CD8-positive, alpha-beta memory T cell (primary cell): Measurements from ENCODE around the gene PROSER1. TPM values are rescaled to one million over a fixed set of nuclear protein-coding genes. Genes with fewer than 3 reads are reported as not detected.
A peak's percentile ranks its signal among the peaks of the same experiment; 100 is the strongest.

Experiments
- CTCF ChIA-PET: fragments of 350-600 bp; sonication (Branson Sonifier 250); formaldehyde crosslinking; loops from one replicate; lab custom pipeline; 2021; ENCODE audit warnings: antibody characterized with exemption; lab: Charles Lee
- POLR2A ChIA-PET: fragments of 350-600 bp; sonication (Branson Sonifier 250); formaldehyde crosslinking; loops from one replicate; lab custom pipeline; 2021; ENCODE audit warnings: antibody characterized with exemption; lab: Charles Lee
- DNase-seq, 5 donors: peaks; one replicate each; pipeline versions ENCODE4 v3.0.0 to v3.0.0-alpha.2; 2020 to 2022; ENCODE audit warnings: mixed read lengths in 1 of 5
- H3K27ac ChIP-seq: one replicate; pipeline ENCODE4 v1.7.0; 2013; ENCODE audit warnings: low read depth, mild to moderate bottlenecking, low read length, moderate library complexity
- H3K27me3 ChIP-seq: 2 replicates; pipeline ENCODE4 v1.7.0; 2013; ENCODE audit warnings: low read length, mild to moderate bottlenecking; ENCODE audit not compliant: insufficient read depth, poor library complexity, severe bottlenecking
- H3K36me3 ChIP-seq: 2 replicates; pipeline ENCODE4 v1.7.0; 2013; ENCODE audit warnings: mild to moderate bottlenecking, low read length, moderate library complexity; ENCODE audit not compliant: insufficient read depth
- H3K4me1 ChIP-seq: 2 replicates; pipeline ENCODE4 v1.7.0; 2013; ENCODE audit warnings: mild to moderate bottlenecking, low read length, moderate library complexity; ENCODE audit not compliant: insufficient read depth
- H3K4me3 ChIP-seq: 2 replicates; pipeline ENCODE4 v1.7.0; 2013; ENCODE audit warnings: mild to moderate bottlenecking, low read length
- H3K9me3 ChIP-seq: 2 replicates; pipeline ENCODE4 v1.7.0; 2013; ENCODE audit warnings: mild to moderate bottlenecking, low read length
- H3K27ac Mint-ChIP-seq, 8 donors: one replicate each; pipeline ENCODE4 v1.8.0; 2020 to 2021; ENCODE audit warnings: mixed read lengths in 8 of 8, mild to moderate bottlenecking in 6 of 8, inconsistent platforms in 3 of 8, moderate library complexity in 3 of 8
- H3K27me3 Mint-ChIP-seq, 2 donors: one replicate each; pipeline ENCODE4 v1.8.0; 2020 to 2021; ENCODE audit warnings: mixed read lengths in 2 of 2, mild to moderate bottlenecking in 1 of 2, moderate library complexity in 1 of 2
- H3K36me3 Mint-ChIP-seq, 3 donors: one replicate each; pipeline ENCODE4 v1.8.0; 2020 to 2021; ENCODE audit warnings: mixed read lengths in 3 of 3, inconsistent platforms in 1 of 3, mild to moderate bottlenecking in 1 of 3
- H3K4me1 Mint-ChIP-seq, 3 donors: one replicate each; pipeline ENCODE4 v1.8.0; 2020 to 2021; ENCODE audit warnings: mixed read lengths in 3 of 3, inconsistent platforms in 1 of 3, mild to moderate bottlenecking in 1 of 3
- H3K4me3 Mint-ChIP-seq, 7 donors: one replicate each; pipeline ENCODE4 v1.8.0; 2020 to 2021; ENCODE audit warnings: mixed read lengths in 7 of 7, mild to moderate bottlenecking in 6 of 7, moderate library complexity in 4 of 7, inconsistent platforms in 2 of 7
- H3K9me3 Mint-ChIP-seq, 5 donors: one replicate each; pipeline ENCODE4 v1.8.0; 2020 to 2022; ENCODE audit warnings: mixed read lengths in 5 of 5, mild to moderate bottlenecking in 3 of 5, moderate library complexity in 2 of 5, inconsistent platforms in 1 of 5
- polyA plus RNA-seq: library from polyadenylated mRNA; unstranded; fragments of 300-500 nt; fragmentation: Illumina TruSeq; gene quantifications from one replicate; pipeline ENCODE4 v1.2.3, GENCODE V29; 2021
- total RNA-seq, 2 experiments: library from RNA; stranded (reverse); gene quantifications; one replicate each; pipeline ENCODE4 v1.2.3, GENCODE V29; 2021

PROSER1 gene
- total and polyA plus RNA-seq, 3 experiments from 2014 or later: 20.2 to 96.6 (median 84.8) TPM

DNA sequence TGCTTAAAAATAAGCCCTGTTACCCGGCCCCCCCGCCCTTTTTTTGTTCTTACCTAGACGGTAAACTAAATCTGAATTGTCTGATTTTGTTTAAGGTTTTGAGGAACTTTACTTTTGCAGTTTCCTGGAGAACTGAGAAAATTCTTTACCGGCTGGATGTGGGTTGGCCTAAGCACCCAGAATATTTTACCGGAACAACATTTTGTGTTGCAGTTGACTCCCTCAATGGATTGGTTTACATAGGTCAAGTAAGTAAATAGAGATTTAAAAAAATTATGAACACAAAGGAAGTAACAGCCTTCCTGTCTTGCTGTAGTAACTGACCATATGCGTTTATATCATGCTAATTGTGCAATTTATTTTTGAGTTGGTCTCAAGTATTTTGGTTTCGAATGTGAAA is 1.2 kb upstream of the PROSER1 start:
- POLR2A ChIA-PET: no interaction called here
- H3K4me1 ChIP-seq: peaks cover 30% of the 10 kb centered on the region
- no peak for DNase-seq

DNA sequence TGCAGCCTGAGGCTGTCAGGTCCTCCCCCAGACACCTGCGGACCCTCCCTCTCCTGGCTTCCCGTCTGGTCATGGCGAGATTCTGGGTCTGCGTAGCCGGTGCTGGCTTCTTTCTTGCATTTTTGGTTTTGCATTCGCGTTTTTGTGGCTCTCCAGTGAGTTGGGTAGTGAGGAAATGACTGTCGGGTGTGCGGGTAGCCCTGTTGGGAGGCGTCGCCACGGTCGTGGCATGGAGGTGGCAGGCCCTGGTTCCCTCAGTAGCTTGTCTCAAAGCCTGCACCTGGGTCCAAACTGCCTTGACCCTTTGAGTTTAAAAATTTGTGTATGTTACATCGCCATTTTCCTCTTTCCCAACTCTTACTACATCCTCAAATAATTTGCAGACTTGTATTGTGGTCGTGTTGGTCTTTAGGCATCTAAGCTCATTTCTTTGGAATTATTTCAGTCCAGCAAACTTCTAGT is 711 bp upstream of the PROSER1 start:
- H3K4me3 ChIP-seq: peak overlapping the region; percentile 90
- H3K4me1 ChIP-seq: peaks cover 34% of the 10 kb centered on the region
- no peaks in the 10 kb centered on the region for H3K36me3 ChIP-seq
- Mint-ChIP-seq H3K36me3 (peaks cover 0 to 33% (median 0%) of the 10 kb centered on the region in 3 donors), H3K27ac (peak overlapping the region; percentile 95 to 99 (median 98)), H3K4me1 (peaks cover 50 to 78% (median 67%) of the 10 kb centered on the region in 3 donors), H3K9me3 (no peaks in the 10 kb centered on the region), H3K4me3 (peak overlapping the region; percentile 91 to 98 (median 97)), H3K27me3 (peaks cover 0 to 3% of the 10 kb centered on the region in 2 donors)
- H3K27ac ChIP-seq: peak overlapping the region; percentile 82
- ChIA-PET CTCF (interaction anchor here (1.8 to 2.7 kb wide), 2 partner anchors 9 to 13 kb away, joined by 9 to 11 read pairs; no protein-coding TSS in a partner anchor), POLR2A (interaction anchor here (1.0 kb wide), 1 partner anchor 12 kb away, joined by 3 read pairs; no protein-coding TSS in a partner anchor)
- no peaks in the 10 kb centered on the region for H3K27me3 ChIP-seq
- H3K9me3 ChIP-seq: no peaks in the 10 kb centered on the region
- DNase-seq: peak; percentile 22 to 71 (median 62)

More for the DNA sequence above, 1.2 kb upstream of the PROSER1 start:
- Mint-ChIP-seq H3K36me3 (peaks cover 0 to 34% (median 1%) of the 10 kb centered on the region in 3 donors), H3K4me3 (peak overlapping the region; percentile 91 to 98 (median 97)), H3K27me3 (peaks cover 0 to 3% of the 10 kb centered on the region in 2 donors), H3K27ac (peak overlapping the region; percentile 95 to 99 (median 98)), H3K4me1 (peaks cover 46 to 73% (median 63%) of the 10 kb centered on the region in 3 donors), H3K9me3 (no peaks in the 10 kb centered on the region)
- CTCF ChIA-PET: interaction anchor here (2.7 kb wide), 1 partner anchor 13 kb away, joined by 9 read pairs; no protein-coding TSS in a partner anchor
- Histone ChIP-seq H3K27ac (peak overlapping the region; percentile 82), H3K27me3 (no peaks in the 10 kb centered on the region), H3K9me3 (no peaks in the 10 kb centered on the region), H3K4me3 (peak overlapping the region; percentile 90), H3K36me3 (no peaks in the 10 kb centered on the region)

DNA sequence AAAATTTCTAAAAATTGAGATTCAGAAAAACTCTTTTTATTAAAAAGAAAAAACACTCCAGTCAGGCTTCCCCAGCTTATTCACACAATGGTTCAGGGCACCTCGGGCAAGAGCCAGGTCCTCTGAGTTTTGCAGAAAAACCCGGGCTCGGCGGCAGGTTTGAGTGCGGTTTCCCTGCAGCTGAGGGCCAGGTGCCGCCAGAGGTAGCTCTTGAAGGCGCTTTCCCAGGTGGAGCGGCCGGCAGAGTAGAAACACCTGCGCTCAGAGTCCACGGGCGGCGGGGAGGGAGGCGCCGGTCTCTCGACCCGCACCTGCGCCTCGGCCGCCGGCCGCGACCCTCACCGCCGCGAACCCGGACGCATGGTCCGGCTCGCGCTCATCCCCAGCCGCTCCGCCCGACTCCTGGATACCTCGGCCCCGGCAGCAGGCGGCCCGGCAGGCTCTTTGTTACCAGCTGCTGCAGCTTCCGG is 444 bp downstream of the PROSER1 start:
- CTCF ChIA-PET: interaction anchor here (1.0 to 2.7 kb wide), 5 partner anchors 10 to 575 kb away, joined by 4 to 11 read pairs (median 7); no protein-coding TSS in a partner anchor
- H3K4me3 Mint-ChIP-seq: peak overlapping the region; percentile 91 to 98 (median 97)
- Histone ChIP-seq H3K36me3 (no peaks in the 10 kb centered on the region), H3K9me3 (no peaks in the 10 kb centered on the region), H3K4me3 (peak overlapping the region; percentile 90), H3K27me3 (no peaks in the 10 kb centered on the region), H3K4me1 (peaks cover 35% of the 10 kb centered on the region), H3K27ac (peak overlapping the region; percentile 82)
- peaks cover 0 to 3% of the 10 kb centered on the region in 2 donors for H3K27me3 Mint-ChIP-seq
- H3K36me3 Mint-ChIP-seq: peaks cover 0 to 33% (median 0%) of the 10 kb centered on the region in 3 donors
- H3K27ac Mint-ChIP-seq: peak overlapping the region; percentile 95 to 99 (median 98)
- peaks cover 54 to 79% (median 71%) of the 10 kb centered on the region in 3 donors for H3K4me1 Mint-ChIP-seq
- no peak for DNase-seq
- no peaks in the 10 kb centered on the region for H3K9me3 Mint-ChIP-seq
- POLR2A ChIA-PET: no interaction called here

DNA sequence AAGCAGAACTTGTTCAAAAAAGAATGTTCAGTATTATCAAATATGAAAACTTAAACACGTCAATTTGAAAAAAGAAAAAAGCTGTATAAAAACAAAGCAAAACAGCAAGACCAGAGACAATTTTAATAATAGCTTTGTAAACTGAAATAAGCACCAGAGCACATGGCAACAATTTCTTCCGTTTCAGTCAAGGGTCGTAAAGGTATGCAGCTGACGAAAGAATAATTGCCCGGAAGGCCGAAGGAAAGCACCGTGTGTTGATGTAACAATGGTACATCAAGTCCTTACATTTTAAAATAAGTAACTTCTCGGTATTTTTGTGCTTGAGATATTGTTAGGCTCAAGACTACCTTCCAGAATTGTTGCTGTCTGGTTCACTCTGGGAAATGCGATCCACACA is 1.7 kb downstream of the PROSER1 start:
- H3K4me1 ChIP-seq: peaks cover 35% of the 10 kb centered on the region
- peak overlapping the region; percentile 2 for H3K27ac ChIP-seq
- ChIA-PET POLR2A (interaction anchor here (1.0 kb wide), 1 partner anchor 9 kb away, joined by 3 read pairs; no protein-coding TSS in a partner anchor), CTCF (interaction anchor here (1.4 kb wide), 1 partner anchor 9 kb away, joined by 3 read pairs; no protein-coding TSS in a partner anchor)
- Mint-ChIP-seq H3K9me3 (no peaks in the 10 kb centered on the region), H3K4me1 (peaks cover 60 to 82% (median 82%) of the 10 kb centered on the region in 3 donors), H3K27me3 (peaks cover 0 to 3% of the 10 kb centered on the region in 2 donors), H3K27ac (peak overlapping the region; percentile 3 to 99 (median 89)), H3K4me3 (peak overlapping the region; percentile 91 to 98 (median 96)), H3K36me3 (peaks cover 0 to 41% (median 0%) of the 10 kb centered on the region in 3 donors)
- H3K27me3 ChIP-seq: no peaks in the 10 kb centered on the region
- no peaks in the 10 kb centered on the region for H3K9me3 ChIP-seq
- no peaks in the 10 kb centered on the region for H3K36me3 ChIP-seq
- DNase-seq: peak in 1 of 5 donors; percentile 18
- H3K4me3 ChIP-seq: peak overlapping the region; percentile 90

DNA sequence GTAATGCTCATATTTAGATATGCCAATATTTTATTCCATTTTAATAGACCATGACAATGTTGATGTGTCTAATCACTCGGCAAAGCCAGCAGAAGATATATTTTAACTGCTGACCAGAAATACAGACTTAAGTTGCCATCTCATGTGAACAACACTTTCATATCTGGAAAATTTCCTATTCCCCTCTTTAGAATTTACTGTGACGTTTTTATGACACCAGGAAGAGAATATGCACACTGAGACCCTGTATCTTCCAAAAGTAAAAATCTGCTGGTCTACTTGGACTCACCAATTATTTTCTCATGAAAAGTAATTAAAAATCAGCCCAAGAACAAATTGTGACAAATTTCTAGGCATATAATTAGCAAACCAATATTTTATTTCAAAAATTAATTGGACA is 2.1 kb downstream of the PROSER1 start:
- CTCF ChIA-PET: interaction anchor here (1.4 kb wide), 1 partner anchor 9 kb away, joined by 3 read pairs; no protein-coding TSS in a partner anchor
- Histone ChIP-seq H3K27ac (no peak overlapping the region), H3K4me3 (peak overlapping the region; percentile 90)

DNA sequence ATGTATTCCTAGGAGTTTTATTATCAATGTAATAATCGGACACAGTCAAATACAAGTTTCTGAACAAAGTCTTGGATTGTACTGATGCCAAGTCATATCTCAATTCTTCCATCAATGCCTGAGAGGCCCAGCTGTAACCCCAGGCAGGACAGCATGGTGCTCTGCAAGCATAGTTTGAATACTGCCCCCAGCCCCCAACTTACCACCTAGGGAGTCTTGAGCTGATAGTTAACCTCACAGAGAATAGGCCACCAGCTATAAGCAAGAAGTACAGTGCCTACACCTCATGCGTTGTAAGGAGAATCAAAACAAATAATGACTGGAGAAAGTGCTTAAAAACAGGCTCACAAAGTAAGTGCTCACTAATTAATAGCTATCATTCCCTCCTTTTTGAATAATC is 2.7 kb downstream of the PROSER1 start:
- Mint-ChIP-seq H3K4me1 (peaks cover 53 to 77% (median 74%) of the 10 kb centered on the region in 3 donors), H3K27ac (peak overlapping the region in 7 of 8 donors; percentile 68 to 99 (median 88)), H3K9me3 (no peaks in the 10 kb centered on the region), H3K4me3 (peak overlapping the region; percentile 91 to 98 (median 96)), H3K27me3 (peaks cover 0 to 3% of the 10 kb centered on the region in 2 donors), H3K36me3 (peaks cover 0 to 44% (median 0%) of the 10 kb centered on the region in 3 donors)
- no peaks in the 10 kb centered on the region for H3K27me3 ChIP-seq
- H3K9me3 ChIP-seq: no peaks in the 10 kb centered on the region
- peaks cover 35% of the 10 kb centered on the region for H3K4me1 ChIP-seq
- no peak for DNase-seq
- H3K4me3 ChIP-seq: peak overlapping the region; percentile 90
- ChIA-PET POLR2A (no interaction called here), CTCF (interaction anchor here (1.4 kb wide), 1 partner anchor 10 kb away, joined by 3 read pairs; no protein-coding TSS in a partner anchor)
- H3K36me3 ChIP-seq: no peaks in the 10 kb centered on the region
- no peak overlapping the region for H3K27ac ChIP-seq

More for the DNA sequence above, 2.1 kb downstream of the PROSER1 start:
- H3K27me3 Mint-ChIP-seq: peaks cover 0 to 3% of the 10 kb centered on the region in 2 donors
- no peaks in the 10 kb centered on the region for H3K9me3 Mint-ChIP-seq
- Histone ChIP-seq H3K4me1 (peaks cover 35% of the 10 kb centered on the region), H3K9me3 (no peaks in the 10 kb centered on the region), H3K36me3 (no peaks in the 10 kb centered on the region), H3K27me3 (no peaks in the 10 kb centered on the region)
- peaks cover 58 to 80% (median 79%) of the 10 kb centered on the region in 3 donors for H3K4me1 Mint-ChIP-seq
- peak overlapping the region; percentile 3 to 99 (median 89) for H3K27ac Mint-ChIP-seq
- H3K36me3 Mint-ChIP-seq: peaks cover 0 to 41% (median 0%) of the 10 kb centered on the region in 3 donors
- peak overlapping the region; percentile 91 to 98 (median 96) for H3K4me3 Mint-ChIP-seq
- DNase-seq: no peak
- POLR2A ChIA-PET: interaction anchor here (1.0 kb wide), 1 partner anchor 9 kb away, joined by 3 read pairs; no protein-coding TSS in a partner anchor

DNA sequence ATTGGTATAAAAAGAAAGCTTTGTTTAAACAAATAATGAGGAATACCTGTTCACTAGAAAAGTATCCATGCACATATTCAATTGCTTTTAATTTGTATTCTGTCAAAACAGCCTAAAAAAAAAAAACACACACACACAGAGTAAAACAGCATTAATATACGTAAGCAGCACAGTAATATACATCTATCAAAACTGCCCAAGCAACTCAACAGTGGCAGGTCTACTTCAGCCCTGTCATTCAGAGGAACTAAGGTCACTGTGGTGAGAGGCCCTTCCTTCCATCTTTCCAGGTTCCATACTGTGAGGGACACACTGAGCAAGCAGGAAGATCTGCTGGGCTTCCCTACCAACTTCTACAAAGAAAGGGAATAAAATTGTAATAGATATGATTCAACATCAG is 3.8 kb downstream of the PROSER1 start:
- DNase-seq: no peak
- H3K9me3 ChIP-seq: no peaks in the 10 kb centered on the region
- H3K27me3 Mint-ChIP-seq: peaks cover 0 to 3% of the 10 kb centered on the region in 2 donors
- ChIA-PET POLR2A (no interaction called here), CTCF (no interaction called here)
- peaks cover 30% of the 10 kb centered on the region for H3K4me1 ChIP-seq
- H3K4me1 Mint-ChIP-seq: peaks cover 47 to 74% (median 66%) of the 10 kb centered on the region in 3 donors
- H3K36me3 Mint-ChIP-seq: peaks cover 0 to 51% (median 2%) of the 10 kb centered on the region in 3 donors
- H3K9me3 Mint-ChIP-seq: no peaks in the 10 kb centered on the region
- peak overlapping the region in 4 of 8 donors; percentile 9 to 78 (median 45) for H3K27ac Mint-ChIP-seq
- H3K4me3 Mint-ChIP-seq: peak overlapping the region in 5 of 7 donors; percentile 27 to 97 (median 42)
- H3K4me3 ChIP-seq: no peak overlapping the region
- H3K27ac ChIP-seq: no peak overlapping the region
- no peaks in the 10 kb centered on the region for H3K36me3 ChIP-seq
- H3K27me3 ChIP-seq: no peaks in the 10 kb centered on the region
